GM10847 (cell line): ENCODE measurements around the gene GSE1.

Experiments used
- POLR2A ChIP-seq: IDR thresholded peaks from 2 replicates; pipeline ENCODE4 v1.6.1; 2011; ENCODE audit not compliant: insufficient read length; ENCODE audit errors: extremely low read depth

Gene GSE1

GRCh38 chr16:85570735-85571562 is 42.2 kb upstream of the GSE1 start:
- TF ChIP-seq POLR2A: no peak

- no peak for TF ChIP-seq POLR2A
Measured at GRCh38 chr16:85571563-85571812, 41.6 kb upstream of the GSE1 start.

DNA sequence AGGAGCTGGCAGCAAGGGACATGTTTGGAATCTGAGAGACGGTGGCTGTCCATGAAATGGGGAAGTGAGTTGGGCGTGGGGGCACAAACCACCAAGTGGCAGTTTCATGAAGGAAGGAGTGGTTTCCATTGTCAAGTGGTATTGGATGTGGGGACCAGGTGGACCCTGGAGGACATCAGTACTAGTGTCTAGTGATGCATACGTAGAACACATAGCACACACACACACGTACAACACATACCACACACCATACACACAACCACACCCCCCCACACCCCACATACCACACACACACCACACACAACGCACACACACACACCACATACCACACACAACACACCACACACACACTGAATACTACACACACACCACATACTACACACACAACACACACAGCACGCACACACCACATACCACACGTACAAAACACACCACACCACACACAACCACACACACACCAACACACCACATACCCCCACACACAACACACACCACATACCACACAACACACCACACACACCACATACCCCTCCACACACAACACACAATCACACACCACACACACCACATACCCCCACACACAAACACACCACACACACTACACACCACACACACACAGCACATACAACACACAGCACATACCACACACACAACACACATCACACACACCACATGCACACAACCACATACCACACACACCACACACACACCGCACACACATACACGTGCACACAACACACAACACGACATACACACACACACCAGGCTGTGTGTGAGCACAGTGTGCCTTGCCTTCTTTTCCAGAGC is 41.1 kb upstream of the GSE1 start:
- no peak for TF ChIP-seq POLR2A

- TF ChIP-seq POLR2A: no peak
Measured at GRCh38 chr16:85573045-85573695, 40.0 kb upstream of the GSE1 start.

GRCh38 chr16:85573696-85574641 is 39.2 kb upstream of the GSE1 start:
- no peak for TF ChIP-seq POLR2A

GRCh38 chr16:85574672-85575475 is 38.2 kb upstream of the GSE1 start:
- no peak for TF ChIP-seq POLR2A

GRCh38 chr16:85575920-85576319 is 37.2 kb upstream of the GSE1 start:
- TF ChIP-seq POLR2A: no peak

DNA sequence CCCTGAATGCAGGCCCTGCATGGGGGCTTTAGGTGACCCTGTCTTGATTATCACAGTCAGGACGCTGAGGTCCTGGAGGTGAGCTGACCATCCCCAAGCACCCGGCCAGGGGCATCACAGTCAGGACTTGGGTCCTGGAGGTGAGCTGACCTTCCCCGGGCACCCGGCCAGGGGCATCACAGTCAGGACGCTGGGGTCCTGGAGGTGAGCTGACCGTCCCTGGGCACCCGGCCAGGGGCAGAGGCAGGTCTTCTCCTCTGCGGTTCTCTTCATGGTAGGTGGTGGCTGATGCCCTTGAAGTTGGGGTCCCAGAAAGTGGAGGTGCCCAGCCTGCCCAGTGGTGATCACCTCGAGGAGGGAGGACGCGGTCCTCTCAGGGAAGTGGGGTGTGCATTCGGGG is 36.2 kb upstream of the GSE1 start:
- no peak for TF ChIP-seq POLR2A

DNA sequence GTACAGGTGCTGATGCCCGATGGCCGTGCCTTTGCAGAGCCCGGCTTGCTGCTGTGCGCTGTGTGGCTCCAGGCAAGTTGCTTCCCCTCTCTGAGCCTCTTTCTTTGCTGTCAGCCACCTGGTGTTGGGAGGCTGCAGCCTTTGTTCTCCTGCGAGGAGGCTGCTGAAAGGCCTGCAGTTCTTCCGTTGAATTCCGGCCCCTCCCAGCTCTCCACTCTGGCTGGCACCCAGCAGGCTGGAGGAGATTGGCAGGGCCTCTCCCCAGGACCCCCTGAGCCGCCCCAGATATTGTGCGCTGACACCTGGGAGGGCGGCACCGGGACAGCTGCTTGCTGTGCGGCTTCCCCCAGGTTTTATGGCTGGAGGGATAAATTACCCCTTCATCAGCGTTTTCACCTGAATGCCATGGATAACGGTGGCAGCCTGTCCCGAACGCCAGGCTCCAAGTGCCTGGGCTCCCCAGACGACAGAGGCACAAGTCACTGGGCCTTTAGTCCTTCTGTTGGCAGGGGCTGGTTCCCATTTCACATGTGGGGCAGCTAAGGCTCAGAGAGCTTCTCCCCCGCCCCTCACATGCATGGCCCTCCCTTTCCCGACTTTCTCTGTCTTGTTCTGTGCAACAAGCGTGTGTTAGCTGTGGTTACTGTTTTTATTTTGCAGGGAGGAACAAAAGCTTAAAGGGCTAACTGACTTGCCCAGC is 35.1 kb upstream of the GSE1 start:
- no peak for TF ChIP-seq POLR2A

DNA sequence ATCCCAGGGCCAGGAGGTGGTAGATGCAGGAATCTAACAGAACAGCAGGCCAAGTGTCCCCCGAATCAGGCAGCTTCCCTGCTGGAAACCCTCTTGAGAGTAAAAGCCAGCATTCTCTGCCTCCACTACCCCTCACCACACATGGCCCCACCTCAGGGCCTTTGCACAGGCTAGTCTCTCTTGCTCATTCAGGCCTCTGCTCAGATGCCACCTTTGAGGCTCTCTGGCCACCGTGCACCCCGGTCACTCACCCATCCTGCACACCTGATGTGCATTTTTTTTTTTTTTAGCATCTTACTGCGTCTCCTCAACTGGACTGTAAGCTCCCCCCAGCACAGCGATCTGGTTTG is 34.5 kb upstream of the GSE1 start:
- TF ChIP-seq POLR2A: no peak

DNA sequence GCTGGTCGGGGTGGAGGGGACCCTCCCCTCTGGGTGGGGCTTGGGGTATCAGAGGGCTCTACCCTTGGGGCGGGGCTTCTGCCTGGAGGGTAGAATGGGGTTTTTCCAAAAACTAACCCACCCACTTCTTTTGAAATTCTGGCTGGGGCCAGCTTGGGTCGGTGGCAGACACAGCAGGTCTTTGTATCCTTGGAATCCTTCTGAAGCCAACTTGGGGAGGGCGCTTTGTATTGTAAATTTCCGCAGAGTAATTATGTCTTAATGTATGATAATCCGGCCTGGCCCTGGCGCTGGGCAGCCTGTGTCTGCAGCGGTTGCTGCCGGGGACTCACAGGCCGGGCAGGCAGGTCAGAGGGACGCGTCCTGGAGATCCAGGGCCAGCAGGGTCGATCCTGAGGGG is 33.9 kb upstream of the GSE1 start:
- TF ChIP-seq POLR2A: no peak

- TF ChIP-seq POLR2A: no peak
Measured at GRCh38 chr16:85579923-85580580, 33.1 kb upstream of the GSE1 start.

DNA sequence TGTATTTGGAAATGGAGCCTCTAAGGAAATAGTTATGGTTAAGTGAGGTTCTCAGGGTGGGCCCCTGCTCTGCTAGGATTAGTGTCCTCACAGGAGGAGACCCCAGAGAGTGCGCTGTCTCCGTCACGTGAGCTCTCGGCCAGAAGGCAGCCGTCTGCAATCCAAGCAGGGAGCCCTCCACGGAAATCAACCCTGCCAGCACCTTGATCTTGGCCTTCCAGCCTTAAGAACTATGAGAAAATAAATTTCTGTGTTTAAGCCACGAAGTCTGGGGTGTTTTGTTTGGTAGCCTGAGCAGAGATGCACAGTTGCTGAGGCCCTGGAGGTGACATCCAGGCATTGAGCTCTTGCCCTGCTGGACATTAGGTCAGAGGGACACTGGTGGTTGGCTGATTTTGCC is 32.4 kb upstream of the GSE1 start:
- no peak for TF ChIP-seq POLR2A
